HCT116 (cell line): Measurements from ENCODE around the gene LIMK2. TPM values are rescaled to one million over a fixed set of nuclear protein-coding genes. Genes with fewer than 3 reads are reported as not detected.

Experiments used
- ATAC-seq: fragments of 200-7000 bp; cut with Tn5 transposase; 2 replicates; pipeline ENCODE4 v1.9.1; 2020; ENCODE audit warnings: mild to moderate bottlenecking, moderate library complexity
- BruUV-seq: library from RNA; stranded (reverse); fragments of 400-500 nt; replicated peaks from 2 replicates; lab custom pipeline; 2021; lab: Mats Ljungman, UMichigan
- CTCF ChIA-PET: fragments of 300-600 bp; sonication (Branson Sonifier 250); formaldehyde crosslinking; loops from one replicate; lab custom pipeline; 2021; ENCODE audit warnings: antibody characterized with exemption; lab: Charles Lee
- POLR2A ChIA-PET: fragments of 300-600, 350-600 bp; sonication (Branson Sonifier 250); formaldehyde crosslinking; loops from one replicate; lab custom pipeline; 2021; ENCODE audit warnings: antibody characterized with exemption; lab: Charles Lee
- RAD21 ChIA-PET, 2 experiments: fragments of 300-600 bp; sonication (Branson Sonifier 250); formaldehyde crosslinking; loops; one replicate each; lab custom pipeline; 2023; ENCODE audit warnings: low total read pairs in 2 of 2; ENCODE audit not compliant: uncharacterized antibody in 2 of 2, unreplicated experiment in 2 of 2, low non-redundant PET in 1 of 2; lab: Charles Lee
- DNase-seq: peaks from one replicate; pipeline ENCODE4 v3.0.0-alpha.2; 2010; ENCODE audit warnings: low read depth, low spot score
- H2AFZ ChIP-seq: fragments of 200-600 bp; shearing (Covaris generic), sonication (generic); 2 replicates; pipeline ENCODE4 v1.6.1; 2017; ENCODE audit warnings: low read depth, mixed run types, mixed read lengths, antibody characterized with exemption, low read length; ENCODE audit not compliant: poor library complexity, severe bottlenecking
- H3K27ac ChIP-seq: 2 replicates; pipeline ENCODE4 v1.5.1; 2012; ENCODE audit warnings: low read depth, low read length
- H3K27me3 ChIP-seq: fragments of 200-600 bp; sonication (generic); 2 replicates; pipeline ENCODE4 v1.6.1; 2016; ENCODE audit warnings: mixed run types, low read length, mixed read lengths; ENCODE audit not compliant: insufficient read depth
- H3K36me3 ChIP-seq, 2 experiments: fragments of 200-500 bp in 1 of 2; fragments of 200-600 bp in 1 of 2; sonication (Bioruptor generic) in 1 of 2; sonication (generic) in 1 of 2; 2 replicates each; pipeline versions ENCODE4 v1.5.1 to v1.6.1; 2014 to 2016; ENCODE audit warnings: low read length in 2 of 2, inconsistent platforms in 1 of 2, mixed read lengths in 1 of 2, mixed run types in 1 of 2; ENCODE audit not compliant: insufficient read depth in 2 of 2, control insufficient read depth in 1 of 2
- H3K4me1 ChIP-seq, 2 experiments: fragments of 200-600 bp in 1 of 2; sonication (generic) in 1 of 2; 2 replicates each; pipeline versions ENCODE4 v1.5.1 to v1.6.1; 2012 to 2017; ENCODE audit warnings: low read length in 2 of 2, inconsistent platforms in 1 of 2, mild to moderate bottlenecking in 1 of 2, mixed read lengths in 1 of 2, mixed run types in 1 of 2, moderate library complexity in 1 of 2; ENCODE audit not compliant: insufficient read depth in 2 of 2, control insufficient read depth in 1 of 2
- H3K4me2 ChIP-seq: fragments of 200-600 bp; sonication (generic); 2 replicates; pipeline ENCODE4 v1.6.1; 2017; ENCODE audit warnings: mixed run types, low read length, mixed read lengths
- H3K4me3 ChIP-seq, 2 experiments: fragments of 200-600 bp in 1 of 2; sonication (generic) in 1 of 2; replicated peaks in 1 of 2; 2 replicates each; pipeline ENCODE4 v1.5.1; 2011 to 2016; ENCODE audit warnings: low read length in 2 of 2, control low read depth in 1 of 2, low read depth in 1 of 2, mild to moderate bottlenecking in 1 of 2, mixed read lengths in 1 of 2, mixed run types in 1 of 2
- H3K79me2 ChIP-seq: fragments of 200-600 bp; sonication (generic); 2 replicates; pipeline ENCODE4 v1.6.1; 2017; ENCODE audit warnings: mild to moderate bottlenecking, mixed run types, low read length, moderate library complexity, mixed read lengths; ENCODE audit not compliant: insufficient read depth
- H3K9ac ChIP-seq: fragments of 200-600 bp; sonication (generic); 2 replicates; pipeline ENCODE4 v1.6.1; 2016; ENCODE audit warnings: low read length, mixed read lengths
- H3K9me2 ChIP-seq: fragments of 200-600 bp; sonication (generic), shearing (Covaris generic); 2 replicates; pipeline ENCODE4 v1.6.1; 2017; ENCODE audit warnings: mixed run types, mild to moderate bottlenecking, moderate library complexity; ENCODE audit not compliant: insufficient read depth
- H3K9me3 ChIP-seq, 2 experiments: fragments of 200-500 bp in 1 of 2; fragments of 200-600 bp in 1 of 2; sonication (Bioruptor generic) in 1 of 2; sonication (generic) in 1 of 2; 2 replicates each; pipeline ENCODE4 v1.6.1; 2014 to 2017; ENCODE audit warnings: low read length in 2 of 2, mixed read lengths in 2 of 2, inconsistent platforms in 1 of 2, low read depth in 1 of 2, mild to moderate bottlenecking in 1 of 2, mixed run types in 1 of 2, moderate library complexity in 1 of 2; ENCODE audit not compliant: control insufficient read depth in 1 of 2, insufficient read depth in 1 of 2
- H4K20me1 ChIP-seq: fragments of 200-600 bp; sonication (generic), shearing (Covaris generic); 2 replicates; pipeline ENCODE4 v1.6.1; 2017; ENCODE audit warnings: mixed run types, mild to moderate bottlenecking, moderate library complexity; ENCODE audit not compliant: insufficient read depth
- ATF3 ChIP-seq: IDR thresholded peaks from 2 replicates; pipeline ENCODE4 v1.6.1; 2012
- CBX3 ChIP-seq: IDR thresholded peaks from 2 replicates; pipeline ENCODE4 v1.6.1; 2012; ENCODE audit warnings: low read depth
- CEBPB ChIP-seq: IDR thresholded peaks from 2 replicates; pipeline ENCODE4 v1.6.1; 2012; ENCODE audit warnings: low read depth
- CTCF ChIP-seq, 3 experiments: fragments of 200-600 bp in 1 of 3; sonication (generic) in 1 of 3; IDR thresholded peaks in 2 of 3; conservative IDR thresholded peaks in 1 of 3; 2 replicates each; pipeline ENCODE4 v1.5.1; 2012 to 2017; ENCODE audit warnings: low read depth in 2 of 3, low read length in 2 of 3, antibody characterized with exemption in 1 of 3, borderline replicate concordance in 1 of 3, control low read depth in 1 of 3, mild to moderate bottlenecking in 1 of 3, mixed read lengths in 1 of 3, mixed run types in 1 of 3, moderate library complexity in 1 of 3; ENCODE audit not compliant: insufficient read depth in 1 of 3
- EGR1 ChIP-seq: IDR thresholded peaks from 2 replicates; pipeline ENCODE4 v1.6.1; 2012; ENCODE audit warnings: low read depth
- ELF1 ChIP-seq: IDR thresholded peaks from 2 replicates; pipeline ENCODE4 v1.6.1; 2012; ENCODE audit warnings: low read depth, borderline replicate concordance
- EZH2phosphoT487 ChIP-seq: fragments of 200-600 bp; IDR thresholded peaks from 2 replicates; pipeline ENCODE4 v1.6.1; 2018; ENCODE audit warnings: antibody characterized with exemption, borderline replicate concordance
- FOSL1 ChIP-seq: IDR thresholded peaks from 2 replicates; pipeline ENCODE4 v1.6.1; 2012; ENCODE audit warnings: low read depth
- JUND ChIP-seq: IDR thresholded peaks from 2 replicates; pipeline ENCODE4 v1.6.1; 2012
- MAX ChIP-seq: IDR thresholded peaks from 2 replicates; pipeline ENCODE4 v1.6.1; 2012
- POLR2A ChIP-seq: IDR thresholded peaks from 2 replicates; pipeline ENCODE4 v1.7.0; 2011; ENCODE audit warnings: borderline replicate concordance; ENCODE audit not compliant: insufficient read depth, insufficient read length; ENCODE audit errors: extremely low read depth
- POLR2AphosphoS5 ChIP-seq: IDR thresholded peaks from 2 replicates; pipeline ENCODE4 v1.6.1; 2011; ENCODE audit warnings: mild to moderate bottlenecking, low read depth, low read length, moderate library complexity
- REST ChIP-seq: IDR thresholded peaks from 2 replicates; pipeline ENCODE4 v1.6.1; 2012; ENCODE audit warnings: low read depth
- SP1 ChIP-seq: IDR thresholded peaks from 2 replicates; pipeline ENCODE4 v1.6.1; 2012; ENCODE audit warnings: low read depth
- SRF ChIP-seq: IDR thresholded peaks from 2 replicates; pipeline ENCODE4 v1.6.1; 2012; ENCODE audit warnings: low read depth
- TCF7L2 ChIP-seq: IDR thresholded peaks from 2 replicates; pipeline ENCODE4 v1.7.0; 2011; ENCODE audit warnings: borderline replicate concordance, inconsistent platforms; ENCODE audit not compliant: insufficient read depth, insufficient read length; ENCODE audit errors: extremely low read depth
- YY1 ChIP-seq: IDR thresholded peaks from 2 replicates; pipeline ENCODE4 v1.6.1; 2011; ENCODE audit warnings: low read length, low read depth, moderate library complexity, mild to moderate bottlenecking; ENCODE audit not compliant: insufficient replicate concordance; ENCODE audit errors: extremely low read depth
- ZFX ChIP-seq: fragments of 450-650 bp; IDR thresholded peaks from 2 replicates; pipeline ENCODE4 v1.6.1; 2017
- ZNF274 ChIP-seq: fragments of 200-500 bp; sonication (Bioruptor generic); IDR thresholded peaks from 2 replicates; pipeline ENCODE4 v1.6.1; 2014; ENCODE audit warnings: mild to moderate bottlenecking, low read depth, low read length, inconsistent platforms
- intact Hi-C: fragments of 100-400 bp; cut with micrococcal nuclease; formaldehyde crosslinking; loops from 2 replicates; pipeline ENCODE4 v1.10.0; 2022
- total RNA-seq: library from RNA; stranded (reverse); gene quantifications from one replicate; pipeline ENCODE4 v1.2.1, GENCODE V29; 2021; ENCODE audit not compliant: unreplicated experiment
- TF ChIP-seq, protein P1 (sequence below): IDR thresholded peaks from 2 replicates; pipeline ENCODE4 v1.6.1; 2011; ENCODE audit warnings: mild to moderate bottlenecking, low read length, moderate library complexity; ENCODE audit not compliant: insufficient replicate concordance; ENCODE audit errors: extremely low read depth

The LIMK2 gene
- total RNA-seq, 1 experiment from 2014 or later = 21.9 TPM

DNA sequence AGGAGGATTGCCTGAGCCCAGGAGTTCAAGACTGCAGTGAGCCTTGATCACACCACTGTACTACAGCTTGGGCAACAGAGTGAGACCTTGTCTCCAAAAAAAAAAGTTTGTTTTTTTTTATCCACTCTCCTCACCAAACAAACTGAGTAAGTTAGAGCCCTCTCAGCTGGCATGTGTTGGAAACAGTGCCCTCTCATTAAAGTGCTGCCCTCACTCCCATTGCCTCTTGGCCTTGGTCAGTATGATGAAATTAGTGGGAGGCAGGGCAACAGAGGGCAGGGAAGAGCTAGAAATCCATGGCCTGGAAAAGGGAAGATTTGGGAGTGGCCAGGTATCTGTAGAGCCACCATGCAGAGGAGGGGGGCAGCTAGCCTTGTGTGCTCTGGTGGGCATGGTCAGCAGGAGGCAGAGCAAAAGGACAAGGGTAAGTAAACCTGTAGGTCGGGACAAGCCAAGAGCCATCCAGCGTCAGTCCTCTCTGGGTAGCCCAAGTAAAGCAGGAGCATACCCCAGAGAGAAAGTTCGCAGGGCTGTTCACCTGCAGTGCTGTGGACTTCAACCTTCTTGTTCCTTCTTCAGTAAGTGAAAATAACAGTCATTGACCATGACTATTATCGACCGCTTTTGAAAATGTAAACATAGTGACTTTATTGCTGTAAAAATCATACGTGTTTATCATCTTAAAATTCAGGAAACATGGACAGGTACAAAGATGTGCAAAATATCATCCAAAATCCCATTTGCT is 52.0 kb downstream of the LIMK2 start:
- no peak overlapping the region for H2AFZ ChIP-seq
- no TSS peak for BruUV-seq
- H3K36me3 ChIP-seq = peaks cover 4 to 5% of the 10 kb centered on the region in 2 experiments; a peak in 2 of 4 replicates
- H3K9ac ChIP-seq = no peak overlapping the region
- RAD21 ChIA-PET = no interaction called here
- ATAC-seq = no peak
- no peak overlapping the region for H3K27ac ChIP-seq
- H3K4me3 ChIP-seq = no peak overlapping the region
- TF ChIP-seq ATF3 = no peak
- TF ChIP-seq CTCF (IDR thresholded peaks at IDR 0.05 in 2 of 3, conservative IDR thresholded peaks at IDR 0.05 in 1 of 3; ENCODE audit: borderline replicate concordance in 1 of 3, insufficient read depth in 1 of 3, low read depth in 2 of 3, low read length in 2 of 3) = no peak
- TF ChIP-seq MAX = no peak
- no peak for TF ChIP-seq EZH2phosphoT487
- TF ChIP-seq POLR2A = no peak
- TF ChIP-seq SRF = no peak
- no peak for TF ChIP-seq REST
- no peak for TF ChIP-seq ZFX
- no peak for TF ChIP-seq TCF7L2
- TF ChIP-seq FOSL1 = no peak
- TF ChIP-seq CEBPB = no peak
- no peak for TF ChIP-seq JUND
- no peak for TF ChIP-seq POLR2AphosphoS5
- TF ChIP-seq YY1 = no peak
- no peak for TF ChIP-seq ZNF274
- no peak for TF ChIP-seq EGR1
- TF ChIP-seq, protein P1, sequence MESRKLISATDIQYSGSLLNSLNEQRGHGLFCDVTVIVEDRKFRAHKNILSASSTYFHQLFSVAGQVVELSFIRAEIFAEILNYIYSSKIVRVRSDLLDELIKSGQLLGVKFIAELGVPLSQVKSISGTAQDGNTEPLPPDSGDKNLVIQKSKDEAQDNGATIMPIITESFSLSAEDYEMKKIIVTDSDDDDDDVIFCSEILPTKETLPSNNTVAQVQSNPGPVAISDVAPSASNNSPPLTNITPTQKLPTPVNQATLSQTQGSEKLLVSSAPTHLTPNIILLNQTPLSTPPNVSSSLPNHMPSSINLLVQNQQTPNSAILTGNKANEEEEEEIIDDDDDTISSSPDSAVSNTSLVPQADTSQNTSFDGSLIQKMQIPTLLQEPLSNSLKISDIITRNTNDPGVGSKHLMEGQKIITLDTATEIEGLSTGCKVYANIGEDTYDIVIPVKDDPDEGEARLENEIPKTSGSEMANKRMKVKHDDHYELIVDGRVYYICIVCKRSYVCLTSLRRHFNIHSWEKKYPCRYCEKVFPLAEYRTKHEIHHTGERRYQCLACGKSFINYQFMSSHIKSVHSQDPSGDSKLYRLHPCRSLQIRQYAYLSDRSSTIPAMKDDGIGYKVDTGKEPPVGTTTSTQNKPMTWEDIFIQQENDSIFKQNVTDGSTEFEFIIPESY = no peak
- TF ChIP-seq CBX3 = no peak
- no peak for TF ChIP-seq SP1
- no peak for TF ChIP-seq ELF1
- POLR2A ChIA-PET = no interaction called here
- CTCF ChIA-PET = no interaction called here
- DNase-seq = no peak
- H3K4me2 ChIP-seq = no peak overlapping the region
- no peaks in the 10 kb centered on the region for H3K27me3 ChIP-seq
- H4K20me1 ChIP-seq = no peaks in the 10 kb centered on the region
- no peaks in the 10 kb centered on the region for H3K4me1 ChIP-seq
- intact Hi-C loops = no loop called here
- H3K79me2 ChIP-seq = no peaks in the 10 kb centered on the region
- no peaks in the 10 kb centered on the region for H3K9me2 ChIP-seq
- H3K9me3 ChIP-seq = no peaks in the 10 kb centered on the region
